HG02943 (cell line): ENCODE measurements around the gene GPR152.

Experiments
- ATAC-seq: cut with Tn5 transposase; IDR thresholded peaks from one replicate; pipeline ENCODE4 v1.9.1; 2021; ENCODE audit warnings: mild to moderate bottlenecking, low read depth, moderate library complexity; ENCODE audit not compliant: unreplicated experiment

Gene GPR152, protein sequence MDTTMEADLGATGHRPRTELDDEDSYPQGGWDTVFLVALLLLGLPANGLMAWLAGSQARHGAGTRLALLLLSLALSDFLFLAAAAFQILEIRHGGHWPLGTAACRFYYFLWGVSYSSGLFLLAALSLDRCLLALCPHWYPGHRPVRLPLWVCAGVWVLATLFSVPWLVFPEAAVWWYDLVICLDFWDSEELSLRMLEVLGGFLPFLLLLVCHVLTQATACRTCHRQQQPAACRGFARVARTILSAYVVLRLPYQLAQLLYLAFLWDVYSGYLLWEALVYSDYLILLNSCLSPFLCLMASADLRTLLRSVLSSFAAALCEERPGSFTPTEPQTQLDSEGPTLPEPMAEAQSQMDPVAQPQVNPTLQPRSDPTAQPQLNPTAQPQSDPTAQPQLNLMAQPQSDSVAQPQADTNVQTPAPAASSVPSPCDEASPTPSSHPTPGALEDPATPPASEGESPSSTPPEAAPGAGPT

DNA sequence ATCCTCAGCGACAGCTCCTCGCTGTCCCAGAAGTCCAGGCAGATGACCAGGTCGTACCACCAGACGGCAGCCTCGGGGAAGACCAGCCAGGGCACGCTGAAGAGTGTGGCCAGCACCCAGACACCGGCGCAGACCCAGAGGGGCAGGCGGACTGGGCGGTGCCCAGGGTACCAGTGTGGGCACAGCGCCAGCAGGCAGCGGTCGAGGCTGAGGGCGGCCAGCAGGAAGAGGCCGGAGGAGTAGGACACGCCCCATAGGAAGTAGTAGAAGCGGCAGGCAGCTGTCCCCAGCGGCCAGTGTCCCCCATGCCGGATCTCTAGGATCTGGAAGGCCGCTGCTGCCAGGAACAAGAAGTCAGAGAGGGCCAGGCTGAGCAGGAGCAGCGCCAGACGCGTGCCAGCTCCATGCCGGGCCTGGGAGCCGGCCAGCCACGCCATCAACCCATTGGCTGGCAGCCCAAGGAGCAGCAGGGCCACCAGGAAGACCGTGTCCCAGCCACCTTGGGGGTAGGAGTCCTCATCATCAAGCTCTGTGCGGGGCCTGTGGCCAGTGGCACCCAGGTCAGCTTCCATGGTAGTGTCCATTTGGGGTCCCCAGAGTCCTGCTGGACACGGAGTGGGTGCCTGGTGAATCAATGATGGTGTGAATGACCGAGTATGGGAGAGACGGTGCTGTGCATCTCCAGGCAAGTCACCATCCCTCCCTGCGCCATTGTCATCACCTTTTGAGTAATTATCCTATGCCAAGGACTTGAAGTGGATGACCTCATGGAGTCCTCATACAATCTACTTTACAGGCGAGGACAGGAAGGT, at the start of gene GPR152:
TSS of gene GPR152 (minus strand) at position 589 of the 812 bp plus-strand sequence. CDS start at position 584, 5 bp downstream.
- no peak for ATAC-seq

DNA sequence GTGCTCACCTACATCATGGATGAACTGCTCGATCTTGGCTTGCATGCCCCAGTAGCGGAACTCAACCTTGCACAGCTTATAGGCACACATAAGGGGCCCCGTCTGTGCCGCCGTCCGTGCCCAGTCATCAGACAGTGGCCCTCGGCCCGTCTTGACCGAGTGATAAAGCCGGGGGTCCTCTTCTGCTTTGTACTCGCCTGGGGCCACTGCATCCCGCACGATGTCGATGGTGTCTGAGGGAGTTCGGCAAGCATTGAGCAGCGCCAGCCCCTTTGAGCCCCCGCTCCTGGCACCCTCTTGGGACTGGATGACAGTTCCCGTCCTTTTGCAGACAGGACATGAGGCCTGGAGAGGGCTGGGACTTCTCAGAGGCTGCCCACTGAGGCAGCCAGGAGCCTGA, 49.3 kb upstream of the GPR152 start:
- no peak for ATAC-seq

DNA sequence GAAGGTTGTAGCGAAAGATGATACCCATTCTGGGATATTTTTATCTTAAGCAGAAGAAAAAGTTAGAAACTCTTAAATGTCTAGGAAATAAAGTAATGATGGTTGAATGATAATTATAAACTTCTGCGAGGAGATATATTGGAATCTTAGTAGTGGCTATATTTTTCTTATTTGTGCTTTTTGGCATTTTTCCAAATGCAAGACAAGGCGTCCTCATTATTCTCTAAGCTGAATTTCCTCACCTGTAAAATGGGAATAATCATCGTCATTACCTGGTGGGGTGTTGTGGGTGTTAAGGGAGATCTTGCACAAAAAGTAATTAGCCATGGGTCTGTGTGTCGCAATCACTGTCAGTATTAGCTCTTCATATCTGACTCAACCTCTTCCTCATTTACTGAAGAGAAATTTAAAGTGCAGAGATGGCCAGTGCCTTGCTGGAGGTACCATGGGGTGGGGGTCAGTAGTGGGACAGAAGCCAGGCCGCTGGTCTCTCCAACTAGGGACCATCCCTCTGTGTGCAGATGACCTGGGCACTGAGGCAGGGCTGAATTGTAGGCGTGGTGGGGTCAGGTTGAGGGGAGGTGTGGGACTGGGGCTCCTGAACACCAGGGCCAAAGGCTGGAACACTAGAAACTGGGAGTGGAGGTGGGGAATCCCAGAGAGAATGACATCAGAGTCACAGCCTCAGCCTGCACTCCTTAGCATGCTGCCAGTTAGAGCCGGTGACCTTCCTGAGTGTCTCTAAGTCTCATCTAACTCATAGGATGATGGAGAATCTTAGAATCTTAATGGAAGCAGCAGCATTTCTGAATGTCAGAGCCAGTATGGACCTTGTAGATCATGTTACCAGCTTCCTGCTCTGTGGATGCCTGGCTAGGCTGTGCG, 48.5 kb upstream of the GPR152 start:
- no peak for ATAC-seq

DNA sequence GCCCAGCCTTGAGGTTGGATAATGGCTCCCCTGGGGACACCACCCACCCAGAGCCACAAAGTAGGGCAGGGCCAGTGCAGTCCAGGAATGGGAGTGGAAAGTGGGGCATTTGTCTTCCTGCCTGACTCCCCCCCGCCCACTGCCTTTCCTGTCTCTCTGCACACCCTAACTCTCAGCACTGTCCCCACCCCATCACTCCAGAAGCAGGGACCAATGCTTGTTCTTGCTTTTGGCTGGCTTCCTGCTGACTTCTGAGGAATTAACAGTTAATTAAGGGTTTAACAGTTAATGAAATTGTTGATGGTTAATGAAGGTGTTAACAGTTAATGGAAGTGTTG, 47.9 kb upstream of the GPR152 start:
- no peak for ATAC-seq

DNA sequence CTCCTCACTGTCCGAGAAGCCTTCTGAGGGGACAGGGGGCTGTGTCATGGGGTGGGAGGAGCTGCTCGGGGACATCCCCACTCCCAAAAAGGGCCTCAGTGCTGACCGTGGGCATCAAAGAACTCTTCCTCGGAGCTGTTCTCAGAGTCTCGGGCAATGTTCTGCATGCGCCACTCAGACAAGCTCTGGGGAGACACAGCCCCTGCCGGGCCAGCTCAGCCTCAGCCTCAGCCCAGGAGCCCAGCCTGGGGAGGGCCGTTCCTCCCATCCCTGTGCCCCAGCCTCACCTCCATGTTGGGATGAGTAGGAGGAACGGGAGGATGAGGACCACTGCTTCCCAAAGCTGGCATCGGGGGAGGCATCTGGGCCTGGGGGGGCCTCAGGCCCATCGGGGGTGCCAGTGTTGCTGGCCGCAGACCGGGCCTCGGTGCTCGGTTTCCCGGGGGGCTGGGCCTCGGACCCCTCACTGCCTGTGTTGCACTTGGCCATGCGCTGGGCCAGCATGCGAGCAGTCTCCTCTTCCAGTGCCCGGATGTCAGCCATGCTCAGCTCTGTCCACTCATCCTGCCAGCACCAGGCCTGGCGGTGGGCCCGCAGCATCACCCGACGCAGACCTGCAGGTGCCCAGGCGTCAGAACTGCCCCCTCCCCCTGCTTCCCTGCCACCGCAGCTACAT, 47.4 kb upstream of the GPR152 start:
- ATAC-seq, result no peak

DNA sequence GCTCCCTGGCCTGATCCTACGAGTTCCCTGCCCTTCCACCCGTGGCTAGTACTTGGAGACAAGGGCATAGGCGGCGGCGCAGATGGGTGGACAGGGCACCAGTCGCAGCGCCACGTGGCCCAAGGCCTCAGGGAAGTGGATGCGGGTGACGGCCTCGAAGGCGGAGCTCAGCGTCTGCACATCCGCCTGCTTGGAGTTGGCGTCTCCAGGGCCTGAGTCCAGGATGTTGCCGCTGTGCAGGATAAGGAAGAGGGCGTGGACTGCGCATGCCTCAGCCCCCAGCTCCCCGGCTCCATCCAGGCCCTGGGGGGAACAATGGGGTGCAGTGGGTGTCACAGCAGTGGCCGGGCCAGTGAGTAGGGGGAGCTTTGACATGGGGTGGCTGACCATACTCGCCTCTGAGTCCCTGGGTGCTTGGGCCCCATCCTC, 46.0 kb upstream of the GPR152 start:
- ATAC-seq, result no peak

DNA sequence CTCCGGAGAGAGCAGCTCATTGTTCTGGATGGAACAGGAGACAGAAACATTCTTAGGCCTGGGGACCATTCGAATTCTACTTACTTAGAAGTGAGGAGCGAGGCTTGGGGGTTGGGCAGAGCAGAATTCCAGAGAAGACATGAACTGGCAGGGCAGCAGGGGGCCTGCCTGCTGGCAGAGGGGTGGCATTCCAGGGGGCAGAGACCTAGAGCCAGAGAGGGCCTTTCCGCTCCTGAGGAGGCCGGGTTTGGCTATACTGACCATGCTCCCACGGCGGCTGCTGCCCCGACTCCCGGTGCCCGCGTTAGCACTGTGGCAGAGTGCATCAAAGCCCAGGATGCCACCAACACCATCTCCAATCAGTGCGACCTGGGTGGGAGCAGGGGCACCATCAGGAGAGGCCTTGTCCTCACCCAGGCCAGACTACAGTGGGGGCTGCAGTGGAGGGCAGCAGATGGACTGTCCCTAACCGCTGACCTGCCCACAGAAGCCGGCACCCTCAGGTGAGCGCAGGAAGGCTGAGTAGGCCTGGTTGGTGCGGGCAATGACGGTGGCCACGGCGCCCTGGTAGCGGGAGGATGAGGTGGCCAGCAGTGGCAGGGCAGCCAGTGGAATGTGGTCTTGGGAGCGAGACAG, 45.2 kb upstream of the GPR152 start:
- ATAC-seq, result no peak

DNA sequence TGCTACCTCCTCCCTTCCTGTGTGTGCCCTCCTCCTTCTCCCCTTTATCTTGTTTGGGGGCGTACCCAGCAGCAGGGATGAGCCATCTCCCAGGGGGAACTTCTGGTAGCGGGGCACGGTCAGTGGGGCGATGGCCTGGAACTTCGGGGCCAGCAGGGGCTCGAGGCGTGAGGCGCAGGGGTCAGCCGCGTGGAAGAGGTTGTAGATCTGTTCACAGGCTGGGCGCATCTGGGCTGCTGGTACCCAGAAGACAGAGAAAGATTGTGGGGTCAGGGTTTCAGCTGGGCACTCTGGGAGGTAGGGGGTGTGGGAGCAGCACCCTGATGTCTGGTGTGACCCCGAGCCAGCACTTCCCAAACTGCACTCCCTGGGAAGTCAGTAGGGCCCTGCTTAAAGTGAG, 43.6 kb upstream of the GPR152 start:
- no peak for ATAC-seq

DNA sequence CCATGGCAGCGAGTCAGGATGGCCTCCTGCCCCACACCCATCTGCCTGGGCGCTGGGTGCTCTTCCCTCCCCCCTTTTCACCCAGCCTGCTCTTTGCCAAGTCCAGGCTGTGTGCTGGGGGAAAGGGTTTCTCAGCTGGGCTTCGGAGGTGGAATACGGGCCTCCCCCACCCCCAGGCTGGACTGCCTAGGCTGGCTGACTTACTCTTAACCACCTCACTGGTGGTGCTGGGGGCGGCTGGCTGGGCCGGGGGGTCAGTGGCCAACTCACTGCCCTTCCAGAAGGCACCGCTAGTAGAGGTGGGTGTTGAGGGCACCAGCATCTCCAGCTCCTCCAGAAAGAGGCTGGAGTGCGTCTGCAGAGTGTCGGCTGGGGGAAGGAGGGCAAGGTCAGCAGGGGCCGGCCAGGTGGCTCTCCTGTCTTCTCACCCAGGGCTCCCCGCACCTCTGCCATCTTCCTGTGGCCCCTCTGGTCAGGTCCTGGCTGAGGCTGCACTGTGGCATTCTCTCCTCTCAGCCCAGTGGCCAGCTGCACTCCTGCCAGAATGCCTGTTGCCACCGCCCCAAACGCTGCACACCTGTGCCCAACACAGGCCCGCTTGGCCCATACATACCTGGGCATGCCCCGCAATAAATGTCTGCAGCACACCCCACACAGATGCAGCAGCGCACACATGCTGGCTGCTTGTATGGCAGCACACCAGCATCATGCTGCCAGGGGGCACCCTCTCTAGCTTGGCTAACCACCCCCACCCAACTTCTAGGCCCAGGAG, 42.9 kb upstream of the GPR152 start:
- no peak for ATAC-seq

DNA sequence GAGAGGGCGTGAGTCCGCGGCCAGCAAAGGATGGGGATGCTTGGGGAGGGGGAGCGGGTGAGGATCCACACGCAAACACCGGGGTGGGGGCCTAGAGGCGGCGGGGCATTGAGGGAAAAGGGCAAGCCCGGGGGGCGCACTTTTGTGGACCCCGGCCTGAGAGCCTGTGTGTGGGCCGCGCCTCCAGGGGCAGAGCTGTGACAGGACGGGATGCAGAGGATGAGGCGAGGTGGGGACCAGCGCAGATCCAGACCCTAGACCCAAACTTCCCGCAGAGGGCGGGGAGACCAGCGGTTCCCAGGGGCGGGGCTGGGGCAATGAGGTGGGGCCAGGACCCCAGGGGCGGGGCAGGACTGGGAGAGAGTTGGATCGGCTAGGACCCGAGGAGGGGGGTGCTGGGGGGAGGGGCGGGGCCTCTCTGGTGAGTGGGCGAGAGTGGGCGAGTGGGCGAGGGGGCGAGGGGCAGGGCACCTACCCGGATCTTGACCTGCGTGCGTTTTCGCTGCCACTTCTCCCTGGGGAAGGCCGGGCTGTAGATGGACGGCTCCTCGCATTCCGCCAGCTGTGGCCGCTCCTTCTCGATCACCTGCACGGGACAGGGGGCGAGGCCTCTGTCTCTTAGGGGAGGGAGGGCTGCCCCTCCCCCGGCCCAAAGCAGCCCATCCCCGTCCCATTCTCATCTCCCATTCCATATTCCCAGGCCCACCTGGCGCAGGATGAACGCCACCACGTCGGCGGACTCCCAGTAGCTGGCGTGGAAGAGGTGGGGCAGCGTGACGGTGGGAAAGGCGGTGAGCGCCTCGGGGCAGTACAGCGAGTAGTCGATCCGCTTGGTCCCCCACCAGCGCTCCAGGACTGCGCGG, 42.1 kb upstream of the GPR152 start:
- no peak for ATAC-seq

DNA sequence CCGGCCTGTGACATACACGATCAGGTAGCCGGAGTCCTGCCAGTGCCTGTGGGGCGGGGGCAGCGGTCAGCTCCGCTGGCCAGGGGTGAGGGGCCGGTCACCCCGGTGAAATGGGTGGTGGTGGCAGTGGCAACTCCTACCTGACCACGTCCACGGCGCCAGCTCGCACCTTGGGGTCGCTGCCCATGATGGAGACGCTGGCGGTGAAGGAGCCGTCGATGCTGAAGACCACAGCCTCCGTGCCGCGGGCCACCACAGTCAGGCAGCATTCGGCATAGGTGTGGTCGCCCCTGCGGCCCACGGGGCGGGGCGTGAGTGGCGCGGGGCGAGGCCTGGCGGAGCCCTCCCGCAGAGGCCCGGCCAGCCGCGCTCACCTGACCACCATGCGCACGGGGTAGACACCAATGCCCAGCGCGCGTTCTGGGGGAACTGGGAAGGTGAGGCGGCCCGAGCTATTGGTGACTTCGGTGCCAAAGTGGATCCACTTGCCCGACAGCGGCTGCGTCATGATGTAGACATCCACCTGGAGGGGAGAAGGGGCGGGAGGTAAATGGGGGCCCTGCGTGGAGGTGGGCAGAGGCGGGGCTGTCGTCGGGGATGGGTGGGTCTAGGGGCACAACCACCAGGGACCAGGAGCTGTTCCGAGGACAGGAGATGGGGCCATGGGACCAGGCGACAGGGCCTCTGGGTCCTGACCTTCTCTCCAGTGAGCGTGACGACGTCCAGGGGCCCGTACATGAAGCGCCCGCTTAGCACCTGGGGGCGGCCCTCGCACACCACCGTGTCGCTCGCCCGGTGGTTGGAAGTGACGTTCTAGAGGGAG, 41.2 kb upstream of the GPR152 start:
- no peak for ATAC-seq

DNA sequence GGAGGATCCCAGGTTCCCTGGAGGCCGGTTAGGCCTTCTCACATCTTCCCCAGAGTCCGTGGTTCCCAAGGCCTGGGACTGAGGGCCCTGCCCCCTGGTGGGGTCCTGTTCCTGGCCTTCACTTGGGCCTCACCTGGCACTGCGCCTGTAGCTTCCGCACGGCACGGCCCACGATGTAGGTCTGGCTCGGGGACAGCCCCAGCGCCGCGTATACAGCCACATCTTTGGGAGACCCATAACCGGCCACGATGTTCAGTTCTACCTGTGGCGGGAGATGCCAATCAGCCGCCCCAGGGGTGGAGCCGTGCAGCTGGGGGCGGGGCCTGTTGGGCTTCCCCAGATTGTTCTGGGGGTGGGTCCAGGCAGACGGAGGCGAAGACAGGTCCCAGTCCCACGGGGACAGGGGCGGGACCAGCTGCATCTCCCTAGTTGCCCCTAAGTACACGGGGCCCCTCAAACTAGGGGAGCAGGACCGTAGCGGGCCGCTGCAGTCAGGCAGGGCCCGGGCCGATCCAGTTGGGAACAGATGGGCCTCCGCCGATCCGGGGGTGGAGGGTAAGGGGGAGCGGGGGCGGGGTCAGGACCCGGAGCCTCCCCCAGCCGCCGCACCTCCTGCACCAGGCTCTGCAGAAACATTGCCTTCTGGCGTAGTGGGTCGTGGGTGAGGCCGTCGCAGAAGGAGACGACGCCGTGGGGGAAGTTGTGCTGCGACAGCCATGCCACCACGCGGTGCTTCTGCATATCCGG, 40.4 kb upstream of the GPR152 start:
- ATAC-seq, result no peak

DNA sequence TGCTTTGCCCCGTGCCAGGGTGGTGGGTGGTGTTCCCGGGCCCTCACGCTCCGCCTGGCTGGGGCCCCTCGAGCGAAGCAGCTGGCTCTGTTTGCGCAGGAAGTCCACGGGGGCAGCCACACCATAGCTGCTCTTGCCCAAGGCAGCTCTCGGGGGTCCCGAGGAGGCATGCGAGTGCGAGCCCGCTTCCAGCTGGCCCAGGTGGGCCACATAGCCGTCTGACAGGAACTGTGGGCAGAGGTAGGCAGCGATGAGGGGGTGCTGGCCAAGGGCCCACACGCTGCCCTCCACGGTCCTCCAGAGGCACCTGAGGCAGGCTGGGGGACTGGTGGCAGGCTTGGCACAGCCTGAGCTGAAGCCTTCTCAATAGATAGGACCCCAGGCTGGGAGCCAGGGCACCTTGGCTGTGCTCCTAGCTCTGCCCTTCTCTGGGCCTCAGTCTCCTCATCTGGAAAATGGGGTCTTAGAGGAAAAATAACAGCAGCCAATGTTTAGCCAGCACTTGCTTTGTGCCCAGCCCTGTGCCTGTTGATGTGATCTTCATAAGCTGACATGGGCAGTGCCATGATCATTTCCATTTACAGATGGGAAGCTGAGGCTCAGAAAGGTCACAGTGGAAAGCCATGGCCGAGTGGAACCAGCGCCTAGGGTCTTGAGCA, 39.7 kb upstream of the GPR152 start:
- no peak for ATAC-seq

DNA sequence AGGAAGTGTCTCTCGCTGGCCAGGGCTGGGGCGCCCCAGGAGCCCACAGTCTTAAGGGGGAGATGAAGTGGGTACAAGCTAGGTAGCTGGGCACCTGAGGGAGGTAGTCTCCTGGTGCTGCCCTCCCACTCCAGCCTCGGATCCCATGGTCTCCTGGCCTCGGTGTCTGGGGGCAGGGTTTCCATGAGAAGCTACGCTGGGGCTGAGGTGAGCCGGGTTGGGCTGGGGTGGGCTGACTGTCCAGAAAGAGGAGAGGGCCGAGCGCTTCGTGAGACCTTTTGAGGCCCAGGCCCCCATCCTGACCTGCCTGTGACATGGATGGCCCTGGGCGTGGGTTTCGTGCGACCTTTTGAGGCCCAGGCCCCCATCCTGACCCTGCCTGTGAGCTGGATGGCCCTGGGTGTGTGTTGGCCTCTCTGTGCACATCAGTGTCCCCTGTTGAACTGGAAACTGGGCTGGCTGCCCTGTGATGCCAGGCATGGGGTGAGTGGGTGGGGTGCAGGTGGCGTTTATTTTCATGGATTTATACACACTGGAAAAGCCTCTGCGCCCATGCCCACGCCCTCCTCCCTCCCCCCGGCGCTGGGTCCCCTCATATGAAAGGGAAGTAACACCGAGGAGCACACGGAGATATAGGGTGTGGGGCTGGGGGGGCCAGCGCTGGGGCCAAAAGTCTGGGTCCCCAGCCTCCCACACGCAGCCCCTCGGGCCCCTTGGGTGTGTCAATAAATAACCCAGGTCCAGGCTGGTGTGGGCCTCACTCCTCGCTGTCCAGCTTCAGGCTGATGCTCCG, 38.9 kb upstream of the GPR152 start:
- ATAC-seq, result no peak

DNA sequence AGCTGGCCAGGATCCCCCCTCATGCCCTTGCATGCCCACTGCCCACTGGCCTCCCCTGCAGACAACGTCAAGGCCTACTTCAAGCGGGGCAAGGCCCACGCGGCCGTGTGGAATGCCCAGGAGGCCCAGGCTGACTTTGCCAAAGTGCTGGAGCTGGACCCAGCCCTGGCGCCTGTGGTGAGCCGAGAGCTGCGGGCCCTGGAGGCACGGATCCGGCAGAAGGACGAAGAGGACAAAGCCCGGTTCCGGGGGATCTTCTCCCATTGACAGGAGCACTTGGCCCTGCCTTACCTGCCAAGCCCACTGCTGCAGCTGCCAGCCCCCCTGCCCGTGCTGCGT, 38.2 kb upstream of the GPR152 start:
- ATAC-seq, result no peak
